T47D (cell line): ENCODE measurements around the gene GFM1.

ENCODE experiments used
- DNase-seq, 2 experiments: peaks; one replicate each; pipeline versions ENCODE4 v3.0.0 to v3.0.0-alpha.2; 2011 to 2012; ENCODE audit warnings: low read depth in 1 of 2, low spot score in 1 of 2
- JUND ChIP-seq: IDR thresholded peaks from 2 replicates; pipeline ENCODE4 v1.6.1; 2012; ENCODE audit warnings: low read depth
- in situ Hi-C: cut with HindIII; loops from 2 replicates; pipeline ENCODE4 v1.10.0; 2016; ENCODE audit warnings: low sequenced_read_pairs, low pct_unique_long_range_greater_than_20kb

Gene GFM1

DNA sequence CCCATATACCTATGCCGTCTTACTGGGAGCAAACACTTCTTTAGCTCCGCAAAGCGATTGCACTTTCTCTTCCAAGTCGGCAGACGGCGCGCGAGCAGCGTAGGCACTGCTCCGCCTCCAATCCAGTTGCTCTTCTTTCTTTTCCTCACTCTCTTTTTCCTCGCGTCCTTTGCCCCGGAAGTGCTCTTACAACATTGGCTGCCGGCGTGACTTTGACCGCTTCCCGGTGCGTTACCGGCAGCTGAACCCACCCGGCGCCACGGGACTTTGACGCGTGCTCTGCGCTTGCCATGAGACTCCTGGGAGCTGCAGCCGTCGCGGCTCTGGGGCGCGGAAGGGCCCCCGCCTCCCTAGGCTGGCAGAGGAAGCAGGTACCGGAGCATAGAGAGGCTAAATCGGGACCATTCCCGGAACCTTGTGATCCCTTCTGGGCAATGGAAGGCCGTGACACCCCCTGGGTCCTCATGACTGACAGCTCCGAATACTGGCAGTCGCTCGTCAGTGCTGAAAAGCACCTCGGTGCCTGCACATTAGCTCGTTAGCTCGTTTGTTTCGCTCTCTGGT is at the start of gene GFM1:
TSS of gene GFM1 (plus strand) at position 183 of the 564 bp plus-strand sequence. CDS start at position 291, 108 bp downstream.
- TF ChIP-seq JUND, result no peak
- peak; percentile 82 to 99 for DNase-seq
- in situ Hi-C loops, result no loop called here

DNA sequence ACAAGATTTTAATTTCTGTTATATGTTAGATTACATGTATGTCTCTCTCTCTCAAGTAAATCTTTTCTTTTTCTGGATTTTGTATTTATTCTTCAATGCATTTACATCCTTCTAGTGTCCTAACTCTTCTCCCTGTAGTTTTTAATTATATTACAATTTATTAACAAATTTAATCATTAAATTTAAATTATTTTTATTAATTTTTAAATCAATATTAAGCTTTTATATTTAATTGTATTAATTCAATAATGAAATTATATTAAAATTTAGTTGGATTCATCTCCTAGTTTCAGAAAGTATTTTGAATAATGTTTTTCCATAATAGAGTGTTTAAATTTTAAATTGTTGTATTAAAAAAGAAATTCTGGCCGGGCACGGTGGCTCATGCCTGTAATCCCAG is 43.5 kb upstream of the GFM1 start:
- DNase-seq, result no peak
- TF ChIP-seq JUND, result no peak
- in situ Hi-C loops, result no loop called here

- in situ Hi-C loops, result no loop called here
- DNase-seq, result no peak
- TF ChIP-seq JUND, result no peak
These were observed 42.1 kb upstream of the GFM1 start for GRCh38 chr3:158602227-158602626.

GRCh38 chr3:158617982-158618875 is 26.1 kb upstream of the GFM1 start:
- TF ChIP-seq JUND, result no peak
- peak in 1 of 2 experiments; percentile 24 for DNase-seq
- in situ Hi-C loops, result no loop called here

GRCh38 chr3:158625881-158626280 is 18.4 kb upstream of the GFM1 start:
- peak in 1 of 2 experiments; percentile 19 for DNase-seq
- TF ChIP-seq JUND, result no peak
- in situ Hi-C loops, result no loop called here

- no peak for DNase-seq
- in situ Hi-C loops, result no loop called here
- no peak for TF ChIP-seq JUND
These were observed 12.3 kb upstream of the GFM1 start for GRCh38 chr3:158631981-158632380.

- no peak for TF ChIP-seq JUND
- in situ Hi-C loops, result no loop called here
- DNase-seq, result no peak
These were observed 3.7 kb upstream of the GFM1 start for GRCh38 chr3:158640646-158641045.

DNA sequence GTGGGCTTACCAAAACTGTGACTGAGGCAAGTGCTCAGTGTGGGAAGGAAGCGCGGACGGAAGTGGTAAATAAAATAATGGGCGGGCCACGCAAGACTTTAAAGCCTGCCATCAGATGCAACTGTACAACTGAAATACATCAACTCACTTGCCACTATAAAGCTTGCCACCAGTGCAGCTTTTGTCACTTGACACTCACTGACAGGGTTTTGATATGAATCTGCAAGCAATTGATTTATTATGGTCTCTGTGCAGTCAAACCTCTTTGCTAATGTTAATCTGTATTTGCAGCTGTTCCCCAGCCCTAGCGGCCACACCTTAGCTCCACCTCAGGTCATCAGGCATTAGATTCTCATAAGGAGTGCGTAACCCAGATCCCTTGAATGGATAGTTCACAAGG is 2.3 kb upstream of the GFM1 start:
- in situ Hi-C loops, result no loop called here
- DNase-seq, result no peak
- no peak for TF ChIP-seq JUND

DNA sequence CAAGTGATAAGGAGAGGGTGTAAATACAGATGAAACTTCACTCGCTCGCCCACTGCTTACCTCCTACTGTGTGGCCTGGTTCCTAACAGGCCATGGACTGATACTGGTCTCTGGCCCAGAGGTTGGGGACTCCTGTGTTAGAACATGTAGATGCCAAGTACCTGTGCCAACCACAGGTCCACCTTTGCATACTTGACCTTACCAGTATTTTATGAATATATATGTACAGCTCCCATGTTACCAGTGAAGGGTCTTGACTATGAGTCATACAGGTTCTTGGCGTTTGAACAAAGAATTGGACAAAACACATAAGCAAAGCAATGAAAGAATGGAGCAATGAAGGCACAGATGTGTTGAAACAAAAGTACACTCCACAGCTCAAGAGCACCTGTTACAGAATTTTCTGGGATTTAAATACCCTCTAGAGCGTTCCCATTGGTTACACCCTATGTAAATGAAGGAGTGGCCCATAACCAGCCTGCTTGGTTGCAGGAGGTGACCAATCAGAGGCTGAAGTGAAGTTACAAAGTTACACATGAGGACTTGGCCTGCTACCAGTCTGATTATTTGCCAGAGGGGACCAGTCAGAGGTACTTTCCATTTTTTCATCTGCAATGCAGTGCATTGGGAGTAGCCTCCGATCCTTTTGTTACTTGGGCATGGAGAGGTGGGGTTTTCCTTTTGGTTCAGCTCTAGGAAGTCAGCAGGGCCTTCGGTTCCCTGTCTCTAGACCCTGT is 1.7 kb upstream of the GFM1 start:
- no peak for DNase-seq
- no peak for TF ChIP-seq JUND
- in situ Hi-C loops, result no loop called here

DNA sequence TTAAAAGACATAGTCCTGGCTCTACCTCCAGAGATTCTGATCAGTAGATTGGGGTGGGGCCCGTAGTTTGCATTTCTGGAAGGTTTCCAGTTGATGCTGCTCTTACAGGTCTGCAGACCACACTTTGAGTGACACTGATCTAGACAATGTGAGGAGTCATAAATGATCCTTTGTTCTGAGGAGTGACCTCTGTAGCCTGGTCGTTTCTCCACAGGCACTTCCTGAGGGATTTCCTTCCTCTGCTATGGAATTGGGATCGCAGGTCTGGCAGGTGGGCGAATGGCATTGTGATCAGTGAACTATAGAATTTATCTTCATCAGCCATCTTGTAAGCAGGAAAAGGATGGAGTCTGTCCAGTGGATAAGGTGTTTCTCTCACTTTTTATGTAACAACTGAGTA is 5.5 kb downstream of the GFM1 start:
- in situ Hi-C loops, result no loop called here
- DNase-seq, result no peak
- no peak for TF ChIP-seq JUND

GRCh38 chr3:158651192-158651591 is 6.9 kb downstream of the GFM1 start:
- peak; percentile 15; the same call in 1 of the 2 replicates for TF ChIP-seq JUND
- in situ Hi-C loops, result no loop called here
- peak in 1 of 2 experiments; percentile 57 for DNase-seq

GRCh38 chr3:158652463-158652862 is 8.1 kb downstream of the GFM1 start:
- in situ Hi-C loops, result no loop called here
- no peak for TF ChIP-seq JUND
- no peak for DNase-seq

GRCh38 chr3:158658889-158659288 is 14.6 kb downstream of the GFM1 start:
- DNase-seq, result no peak
- no peak for TF ChIP-seq JUND
- in situ Hi-C loops, result no loop called here
